ENCODE data around the gene CPB2. TPM values are rescaled to one million over a fixed set of nuclear protein-coding genes. Genes with fewer than 3 reads are reported as not detected.

CPB2 gene
- 0.10 TPM for polyA plus RNA-seq
- long read RNA-seq, donor 1, result 0 reads
- long read RNA-seq, donor 2, result 0 reads
- long read RNA-seq, donor 3, result 0 reads
- long read RNA-seq, donor 4, result 0 reads
- long read RNA-seq, donor 5, result 0 reads
- long read RNA-seq, donor 6, result 0 reads
- long read RNA-seq, donor 7, result 0 reads
- long read RNA-seq, donor 8, result 0 reads
- long read RNA-seq, donor 9, result 0 reads
- long read RNA-seq, donor 10, result 0 reads
- long read RNA-seq, donor 11, result 0 reads

GRCh38 chr13:46104868-46105267 lies at the start of gene CPB2:
CPB2 (minus strand) TSS chr13:46105033; CDS start chr13:46105009, 24 bp downstream.
- Histone ChIP-seq H3K27me3 (ENCODE audit: control insufficient read depth, insufficient read depth, low read length) (peaks cover 4% of the 10 kb centered on the region), H3K9me3 (ENCODE audit: control insufficient read depth, low read depth, low read length) (no peaks in the 10 kb centered on the region), H3K36me3 (ENCODE audit: control insufficient read depth, insufficient read depth, low read length) (no peaks in the 10 kb centered on the region), H3K4me3 (ENCODE audit: low read length) (no peak within 1 kb of the TSS), H3K27ac (ENCODE audit: low read length) (no peak within 1 kb of the TSS), H3K4me1 (ENCODE audit: control insufficient read depth, insufficient read depth, low read length) (no peaks in the 10 kb centered on the region)
- DNase-seq, result no peak
- no CpG with 5 or more reads among the region's 4 CpGs for WGBS (ENCODE audit: insufficient coverage, low lambda C conversion rate)

DNA sequence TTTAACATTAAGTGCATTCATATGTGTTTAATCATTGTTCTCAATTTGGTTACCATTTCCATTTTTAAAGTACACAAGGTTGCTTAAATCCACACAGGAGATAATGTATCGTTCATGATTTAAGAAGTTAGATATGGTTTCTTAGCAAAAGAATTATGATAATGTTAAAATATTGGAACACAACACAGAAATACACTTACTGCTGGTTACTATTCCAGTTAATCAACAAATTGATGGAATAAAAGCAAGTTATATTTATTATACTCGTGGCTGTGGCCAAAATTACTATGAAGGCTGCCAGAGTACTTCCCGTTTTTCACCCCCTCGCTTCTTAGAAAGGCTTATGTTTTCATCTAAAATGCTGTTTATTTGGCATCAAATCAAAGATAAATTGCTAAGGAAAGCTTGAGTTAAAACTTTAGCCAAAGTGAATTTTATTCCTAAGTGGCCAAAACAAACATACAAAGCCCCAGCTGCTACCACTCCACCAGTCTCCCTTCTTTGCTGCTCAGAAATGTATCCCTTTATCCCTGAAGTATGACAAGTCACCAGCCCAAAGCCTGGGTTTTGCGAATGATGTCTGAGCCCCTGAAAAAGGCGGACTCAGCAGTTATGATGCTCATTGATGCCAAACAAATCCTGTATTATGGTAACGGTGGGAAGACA lies 49.4 kb upstream of the CPB2 start:
- H3K36me3 ChIP-seq (ENCODE audit: control insufficient read depth, insufficient read depth, low read length), result no peaks in the 10 kb centered on the region
- peaks cover 6% of the 10 kb centered on the region for H3K27me3 ChIP-seq (ENCODE audit: control insufficient read depth, insufficient read depth, low read length)
- 60% methylated on average over 1 of the region's 7 CpGs for WGBS (ENCODE audit: insufficient coverage, low lambda C conversion rate)
- DNase-seq, result peak in 1 of 2 donors; percentile 14
- H3K9me3 ChIP-seq (ENCODE audit: control insufficient read depth, low read depth, low read length), result no peaks in the 10 kb centered on the region
- H3K4me1 ChIP-seq (ENCODE audit: control insufficient read depth, insufficient read depth, low read length), result no peaks in the 10 kb centered on the region
- no peak overlapping the region for H3K4me3 ChIP-seq (ENCODE audit: low read length)
- H3K27ac ChIP-seq (ENCODE audit: low read length), result no peak overlapping the region

DNA sequence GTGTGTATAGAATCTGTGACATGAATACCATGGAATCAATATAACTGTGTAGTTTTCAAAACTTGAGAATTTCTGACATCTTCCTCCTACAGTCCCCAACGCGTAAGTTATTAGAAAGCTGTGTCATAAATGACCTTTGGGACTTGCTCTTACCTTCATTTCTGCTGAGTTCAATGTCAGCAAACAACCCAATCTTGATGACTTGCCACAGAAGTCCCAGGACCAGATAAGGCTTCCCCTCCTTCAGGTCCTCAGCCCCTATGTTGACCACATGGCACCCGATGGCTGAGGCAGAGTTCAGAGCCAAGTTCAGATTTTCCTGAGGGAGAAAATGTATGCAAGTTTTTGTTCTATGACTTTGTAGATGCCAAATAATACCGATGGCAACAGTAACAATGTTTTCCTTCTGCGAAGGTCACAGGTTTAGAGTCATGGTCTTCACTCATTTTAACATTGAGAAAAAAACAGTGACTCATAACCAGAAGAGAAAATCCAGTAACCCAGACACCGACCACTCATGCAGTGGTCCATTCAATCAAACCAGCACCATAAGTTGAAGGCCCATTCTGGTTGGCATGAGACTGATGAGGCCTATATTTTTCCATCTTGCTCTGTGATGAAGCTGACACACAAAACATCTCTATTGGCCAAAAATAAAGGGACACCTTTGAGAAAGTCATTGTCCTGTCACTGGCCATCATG lies 47.9 kb upstream of the CPB2 start:
- no peak overlapping the region for H3K4me3 ChIP-seq (ENCODE audit: low read length)
- H3K27ac ChIP-seq (ENCODE audit: low read length), result no peak overlapping the region
- H3K27me3 ChIP-seq (ENCODE audit: control insufficient read depth, insufficient read depth, low read length), result peaks cover 6% of the 10 kb centered on the region
- H3K36me3 ChIP-seq (ENCODE audit: control insufficient read depth, insufficient read depth, low read length), result no peaks in the 10 kb centered on the region
- DNase-seq, result no peak
- no peaks in the 10 kb centered on the region for H3K4me1 ChIP-seq (ENCODE audit: control insufficient read depth, insufficient read depth, low read length)
- no peaks in the 10 kb centered on the region for H3K9me3 ChIP-seq (ENCODE audit: control insufficient read depth, low read depth, low read length)
- no CpG with 5 or more reads among the region's 6 CpGs for WGBS (ENCODE audit: insufficient coverage, low lambda C conversion rate)

- Histone ChIP-seq H3K27ac (ENCODE audit: low read length) (no peak overlapping the region), H3K4me3 (ENCODE audit: low read length) (no peak overlapping the region), H3K4me1 (ENCODE audit: control insufficient read depth, insufficient read depth, low read length) (no peaks in the 10 kb centered on the region), H3K36me3 (ENCODE audit: control insufficient read depth, insufficient read depth, low read length) (no peaks in the 10 kb centered on the region), H3K27me3 (ENCODE audit: control insufficient read depth, insufficient read depth, low read length) (peaks cover 6% of the 10 kb centered on the region), H3K9me3 (ENCODE audit: control insufficient read depth, low read depth, low read length) (no peaks in the 10 kb centered on the region)
- DNase-seq, result no peak
- WGBS (ENCODE audit: insufficient coverage, low lambda C conversion rate), result no CpG with 5 or more reads among the region's 1 CpG
Observed at GRCh38 chr13:46150134-46150693, 45.4 kb upstream of the CPB2 start.

- no peak for DNase-seq
- H3K4me3 ChIP-seq (ENCODE audit: low read length), result no peak overlapping the region
- H3K27ac ChIP-seq (ENCODE audit: low read length), result no peak overlapping the region
- no peaks in the 10 kb centered on the region for H3K4me1 ChIP-seq (ENCODE audit: control insufficient read depth, insufficient read depth, low read length)
- H3K36me3 ChIP-seq (ENCODE audit: control insufficient read depth, insufficient read depth, low read length), result no peaks in the 10 kb centered on the region
- no peaks in the 10 kb centered on the region for H3K9me3 ChIP-seq (ENCODE audit: control insufficient read depth, low read depth, low read length)
- 80% methylated on average over 1 of the region's 7 CpGs for WGBS (ENCODE audit: insufficient coverage, low lambda C conversion rate)
- H3K27me3 ChIP-seq (ENCODE audit: control insufficient read depth, insufficient read depth, low read length), result peaks cover 6% of the 10 kb centered on the region
Observed at GRCh38 chr13:46149272-46150133, 44.7 kb upstream of the CPB2 start.

- H3K4me1 ChIP-seq (ENCODE audit: control insufficient read depth, insufficient read depth, low read length), result no peaks in the 10 kb centered on the region
- DNase-seq, result no peak
- no peak overlapping the region for H3K4me3 ChIP-seq (ENCODE audit: low read length)
- peaks cover 6% of the 10 kb centered on the region for H3K27me3 ChIP-seq (ENCODE audit: control insufficient read depth, insufficient read depth, low read length)
- no peaks in the 10 kb centered on the region for H3K36me3 ChIP-seq (ENCODE audit: control insufficient read depth, insufficient read depth, low read length)
- WGBS (ENCODE audit: insufficient coverage, low lambda C conversion rate), result no CpG with 5 or more reads among the region's 3 CpGs
- no peaks in the 10 kb centered on the region for H3K9me3 ChIP-seq (ENCODE audit: control insufficient read depth, low read depth, low read length)
- H3K27ac ChIP-seq (ENCODE audit: low read length), result no peak overlapping the region
Observed at GRCh38 chr13:46146898-46147297, 42.1 kb upstream of the CPB2 start.

GRCh38 chr13:46145950-46146349 lies 41.1 kb upstream of the CPB2 start:
- Histone ChIP-seq H3K27me3 (ENCODE audit: control insufficient read depth, insufficient read depth, low read length) (peaks cover 6% of the 10 kb centered on the region), H3K36me3 (ENCODE audit: control insufficient read depth, insufficient read depth, low read length) (no peaks in the 10 kb centered on the region), H3K4me3 (ENCODE audit: low read length) (no peak overlapping the region), H3K9me3 (ENCODE audit: control insufficient read depth, low read depth, low read length) (no peaks in the 10 kb centered on the region), H3K27ac (ENCODE audit: low read length) (no peak overlapping the region), H3K4me1 (ENCODE audit: control insufficient read depth, insufficient read depth, low read length) (no peaks in the 10 kb centered on the region)
- WGBS (ENCODE audit: insufficient coverage, low lambda C conversion rate), result 83% methylated on average over 1 of the region's 2 CpGs
- DNase-seq, result no peak

DNA sequence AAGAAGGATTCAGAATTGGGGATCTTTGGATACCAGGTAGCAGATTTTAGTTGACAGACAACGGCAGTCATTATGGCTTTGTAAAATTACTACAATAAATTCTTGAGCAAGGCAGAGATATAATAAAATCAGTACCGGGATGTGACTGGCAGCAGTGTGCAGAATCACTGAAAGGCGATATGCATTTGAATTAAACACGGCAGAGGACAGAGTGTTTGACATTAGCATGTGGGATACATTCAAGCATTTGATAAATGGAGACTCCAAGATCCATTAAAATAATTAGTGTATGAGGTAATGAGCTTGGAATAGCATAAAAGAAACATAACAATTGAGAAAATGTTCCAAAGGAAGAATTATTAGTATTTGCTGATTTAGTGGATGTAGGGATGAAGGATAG lies 40.3 kb upstream of the CPB2 start:
- Histone ChIP-seq H3K4me3 (ENCODE audit: low read length) (no peak overlapping the region), H3K27ac (ENCODE audit: low read length) (no peak overlapping the region), H3K27me3 (ENCODE audit: control insufficient read depth, insufficient read depth, low read length) (peaks cover 6% of the 10 kb centered on the region), H3K9me3 (ENCODE audit: control insufficient read depth, low read depth, low read length) (no peaks in the 10 kb centered on the region), H3K4me1 (ENCODE audit: control insufficient read depth, insufficient read depth, low read length) (no peaks in the 10 kb centered on the region), H3K36me3 (ENCODE audit: control insufficient read depth, insufficient read depth, low read length) (no peaks in the 10 kb centered on the region)
- 88% methylated on average over 2 of the region's 4 CpGs for WGBS (ENCODE audit: insufficient coverage, low lambda C conversion rate)
- DNase-seq, result no peak

- Histone ChIP-seq H3K27me3 (ENCODE audit: control insufficient read depth, insufficient read depth, low read length) (no peaks in the 10 kb centered on the region), H3K36me3 (ENCODE audit: control insufficient read depth, insufficient read depth, low read length) (no peaks in the 10 kb centered on the region), H3K9me3 (ENCODE audit: control insufficient read depth, low read depth, low read length) (no peaks in the 10 kb centered on the region), H3K4me3 (ENCODE audit: low read length) (no peak overlapping the region), H3K4me1 (ENCODE audit: control insufficient read depth, insufficient read depth, low read length) (no peaks in the 10 kb centered on the region), H3K27ac (ENCODE audit: low read length) (no peak overlapping the region)
- WGBS (ENCODE audit: insufficient coverage, low lambda C conversion rate), result 20% methylated on average over 2 of the region's 4 CpGs
- DNase-seq, result no peak
Observed at GRCh38 chr13:46143184-46143701, 38.4 kb upstream of the CPB2 start.

GRCh38 chr13:46142776-46143175 lies 37.9 kb upstream of the CPB2 start:
- WGBS (ENCODE audit: insufficient coverage, low lambda C conversion rate), result 0% methylated on average over 1 of the region's 3 CpGs
- Histone ChIP-seq H3K36me3 (ENCODE audit: control insufficient read depth, insufficient read depth, low read length) (no peaks in the 10 kb centered on the region), H3K4me3 (ENCODE audit: low read length) (no peak overlapping the region), H3K9me3 (ENCODE audit: control insufficient read depth, low read depth, low read length) (no peaks in the 10 kb centered on the region), H3K27ac (ENCODE audit: low read length) (no peak overlapping the region), H3K27me3 (ENCODE audit: control insufficient read depth, insufficient read depth, low read length) (no peaks in the 10 kb centered on the region), H3K4me1 (ENCODE audit: control insufficient read depth, insufficient read depth, low read length) (no peaks in the 10 kb centered on the region)
- DNase-seq, result no peak
